Neural progenitor cell (in vitro differentiated cells): ENCODE results near the gene TAS2R60.

ENCODE experiments used
- CTCF ChIP-seq: fragments of 200-600 bp; sonication (generic); IDR thresholded peaks from 2 replicates; pipeline ENCODE4 v1.5.1; 2017; ENCODE audit warnings: antibody characterized with exemption, mild to moderate bottlenecking
- EZH2 ChIP-seq: fragments of 200-600 bp; sonication (generic); IDR thresholded peaks from 2 replicates; pipeline ENCODE4 v1.6.1; 2017; ENCODE audit warnings: antibody characterized with exemption, mild to moderate bottlenecking, moderate library complexity

GRCh38 chr7:143437578-143437977 lies 5.7 kb upstream of the TAS2R60 start:
- TF ChIP-seq CTCF, result no peak
- no peak for TF ChIP-seq EZH2
